Astrocyte of the cerebellum (primary cell): ENCODE results near the gene ABCA13.

ENCODE experiments used
- DNase-seq: peaks from one replicate; pipeline ENCODE4 v3.0.0-alpha.2; 2011; ENCODE audit warnings: low read depth
- H3K4me3 ChIP-seq: 2 replicates; pipeline ENCODE4 v1.5.1; 2011; ENCODE audit warnings: mild to moderate bottlenecking, low read depth, low read length, moderate library complexity
- in situ Hi-C: cut with HindIII; loops from 2 replicates; pipeline ENCODE4 v1.10.0; 2017; ENCODE audit warnings: low sequenced_read_pairs
- TF ChIP-seq, protein P1 (sequence below): IDR thresholded peaks from 2 replicates; pipeline ENCODE4 v1.5.1; 2012; ENCODE audit warnings: low read length, low read depth, moderate library complexity, mild to moderate bottlenecking; ENCODE audit errors: missing control alignments

ABCA13 gene

DNA sequence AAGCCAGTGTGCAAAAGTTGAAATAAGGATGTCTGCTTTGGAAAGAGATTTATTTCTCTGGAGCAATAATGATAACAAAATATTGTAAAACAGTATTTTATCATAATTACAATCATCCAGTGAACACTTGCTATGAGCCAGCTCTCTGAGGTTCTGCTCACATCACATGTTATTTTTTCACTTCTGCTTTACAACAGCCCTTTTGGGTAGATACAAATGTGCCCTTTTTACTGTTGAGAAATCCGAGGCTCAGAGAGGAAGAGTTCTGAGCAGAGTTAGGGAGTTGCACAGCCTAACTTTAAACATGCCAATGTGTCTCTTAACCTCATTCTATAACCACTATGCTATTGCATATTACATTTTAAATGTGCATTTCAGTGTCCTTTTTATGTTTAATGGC lies 520.5 kb downstream of the ABCA13 start:
- in situ Hi-C loops = no loop called here
- no peak overlapping the region for H3K4me3 ChIP-seq
- TF ChIP-seq, protein P1, sequence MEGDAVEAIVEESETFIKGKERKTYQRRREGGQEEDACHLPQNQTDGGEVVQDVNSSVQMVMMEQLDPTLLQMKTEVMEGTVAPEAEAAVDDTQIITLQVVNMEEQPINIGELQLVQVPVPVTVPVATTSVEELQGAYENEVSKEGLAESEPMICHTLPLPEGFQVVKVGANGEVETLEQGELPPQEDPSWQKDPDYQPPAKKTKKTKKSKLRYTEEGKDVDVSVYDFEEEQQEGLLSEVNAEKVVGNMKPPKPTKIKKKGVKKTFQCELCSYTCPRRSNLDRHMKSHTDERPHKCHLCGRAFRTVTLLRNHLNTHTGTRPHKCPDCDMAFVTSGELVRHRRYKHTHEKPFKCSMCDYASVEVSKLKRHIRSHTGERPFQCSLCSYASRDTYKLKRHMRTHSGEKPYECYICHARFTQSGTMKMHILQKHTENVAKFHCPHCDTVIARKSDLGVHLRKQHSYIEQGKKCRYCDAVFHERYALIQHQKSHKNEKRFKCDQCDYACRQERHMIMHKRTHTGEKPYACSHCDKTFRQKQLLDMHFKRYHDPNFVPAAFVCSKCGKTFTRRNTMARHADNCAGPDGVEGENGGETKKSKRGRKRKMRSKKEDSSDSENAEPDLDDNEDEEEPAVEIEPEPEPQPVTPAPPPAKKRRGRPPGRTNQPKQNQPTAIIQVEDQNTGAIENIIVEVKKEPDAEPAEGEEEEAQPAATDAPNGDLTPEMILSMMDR = no peak
- no peak for DNase-seq
